ENCODE results near the gene SIN3B. TPM values are rescaled to one million over a fixed set of nuclear protein-coding genes. Genes with fewer than 3 reads are reported as not detected.
A peak's percentile ranks its signal among the peaks of the same experiment; 100 is the strongest.

Gene SIN3B
- total and polyA plus RNA-seq, 9 of the 15 experiments (the other 6 are each of a cell fraction or from before 2014, with no cell fraction given), result 0.51 to 34.2 (median 14.3) TPM

DNA sequence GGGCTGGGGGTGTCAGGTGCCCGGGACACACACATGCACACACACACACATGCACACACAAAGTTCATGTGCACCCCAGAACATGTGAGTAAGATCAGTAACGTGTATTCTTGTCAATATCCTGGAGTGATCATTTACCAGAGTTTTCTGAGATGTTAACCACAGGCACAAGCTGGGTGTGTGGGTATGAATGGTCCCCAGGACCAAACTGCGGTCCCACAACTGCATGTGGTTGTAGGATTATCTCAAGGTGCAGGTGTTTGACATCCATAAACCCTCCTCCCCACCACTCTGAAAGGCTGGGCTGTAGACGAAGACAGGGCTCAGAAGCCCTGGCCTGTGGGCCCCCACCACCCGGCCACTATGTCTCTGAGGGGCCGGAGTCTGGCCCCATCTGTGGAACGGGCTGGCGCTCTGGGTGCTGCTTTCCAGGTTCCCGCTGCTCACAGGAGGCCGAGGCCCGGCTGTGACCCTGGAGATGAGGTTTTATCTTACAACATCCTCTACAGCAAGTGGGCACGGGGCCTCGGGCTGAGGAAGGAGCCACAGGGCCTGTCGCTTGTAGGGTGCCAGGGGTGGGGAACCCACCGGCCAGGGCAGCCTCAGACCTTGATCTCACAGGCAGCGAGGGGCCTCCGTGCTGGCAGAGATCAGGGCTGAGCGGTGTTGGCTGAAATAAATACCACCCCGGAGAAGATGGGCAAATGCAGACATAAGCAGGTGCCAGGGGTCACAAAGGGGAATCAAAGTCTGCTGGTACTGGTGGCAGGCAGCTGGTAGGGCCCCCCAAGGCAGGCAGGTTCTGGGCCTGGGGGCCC lies 63.9 kb downstream of the SIN3B start (continued):
- TF ChIP-seq TEAD4 (IDR thresholded peaks at IDR 0.05; ENCODE audit: low read length) (no peak), TEAD4 (CRISPR knock-in tag; IDR thresholded peaks at IDR 0.05; ENCODE audit: borderline replicate concordance) (no peak), POLR2B (IDR thresholded peaks at IDR 0.05; ENCODE audit: low read depth, partially characterized antibody) (peak; percentile 15), HNRNPUL1 (IDR thresholded peaks at IDR 0.05; ENCODE audit: low read length) (no peak), ZNF830 (CRISPR knock-in tag; IDR thresholded peaks at IDR 0.05) (no peak), HMG20B (CRISPR knock-in tag; IDR thresholded peaks at IDR 0.05) (no peak), MXI1 (IDR thresholded peaks at IDR 0.05; ENCODE audit: low read depth, low read length) (no peak), FIP1L1 (IDR thresholded peaks at IDR 0.05; ENCODE audit: low read depth, low read length, poor library complexity, severe bottlenecking) (peak; percentile 30), HMGN3 (IDR thresholded peaks at IDR 0.05; ENCODE audit: borderline replicate concordance, extremely low read depth, insufficient read length, low read depth, low read length) (no peak), NBN (IDR thresholded peaks at IDR 0.05; ENCODE audit: low read depth) (no peak), ZNF766 (CRISPR knock-in tag; conservative IDR thresholded peaks at IDR 0.05) (0 out of 2 replicates have a peak, but pooled peaks have one; percentile 22), BMI1 (IDR thresholded peaks at IDR 0.05; ENCODE audit: low read length) (no peak), CBFB (CRISPR knock-in tag; IDR thresholded peaks at IDR 0.05) (no peak), ZNF644 (tag; IDR thresholded peaks at IDR 0.05; ENCODE audit: low read depth) (no peak), RBFOX2 (IDR thresholded peaks at IDR 0.05; ENCODE audit: low read depth, low read length) (peak; percentile 67), ARID1B (IDR thresholded peaks at IDR 0.05) (peak; percentile 30; the same call in 1 of the 2 replicates), GATAD2B (IDR thresholded peaks at IDR 0.05; ENCODE audit: borderline replicate concordance) (no peak), YY1 (IDR thresholded peaks at IDR 0.05; ENCODE audit: borderline replicate concordance in 1 of 3, control insufficient read depth in 1 of 3, extremely low read depth in 1 of 3, insufficient read depth in 3 of 3, insufficient read length in 1 of 3, insufficient replicate concordance in 2 of 3, low read depth in 1 of 3, low read length in 2 of 3) (no peak), POLR2G (IDR thresholded peaks at IDR 0.05; ENCODE audit: low read depth, low read length) (peak; percentile 80), ERF (CRISPR knock-in tag; IDR thresholded peaks at IDR 0.05) (peak; percentile 56; the same call in 1 of the 2 replicates), ZKSCAN3 (CRISPR knock-in tag; IDR thresholded peaks at IDR 0.05) (no peak), TOE1 (IDR thresholded peaks at IDR 0.05; ENCODE audit: borderline replicate concordance) (no peak), TOE1 (CRISPR knock-in tag; IDR thresholded peaks at IDR 0.05; ENCODE audit: borderline replicate concordance, low read depth) (no peak), SLC30A9 (CRISPR knock-in tag; IDR thresholded peaks at IDR 0.05) (no peak), ARID2 (IDR thresholded peaks at IDR 0.05) (no peak)
- TF ChIP-seq, protein P1, sequence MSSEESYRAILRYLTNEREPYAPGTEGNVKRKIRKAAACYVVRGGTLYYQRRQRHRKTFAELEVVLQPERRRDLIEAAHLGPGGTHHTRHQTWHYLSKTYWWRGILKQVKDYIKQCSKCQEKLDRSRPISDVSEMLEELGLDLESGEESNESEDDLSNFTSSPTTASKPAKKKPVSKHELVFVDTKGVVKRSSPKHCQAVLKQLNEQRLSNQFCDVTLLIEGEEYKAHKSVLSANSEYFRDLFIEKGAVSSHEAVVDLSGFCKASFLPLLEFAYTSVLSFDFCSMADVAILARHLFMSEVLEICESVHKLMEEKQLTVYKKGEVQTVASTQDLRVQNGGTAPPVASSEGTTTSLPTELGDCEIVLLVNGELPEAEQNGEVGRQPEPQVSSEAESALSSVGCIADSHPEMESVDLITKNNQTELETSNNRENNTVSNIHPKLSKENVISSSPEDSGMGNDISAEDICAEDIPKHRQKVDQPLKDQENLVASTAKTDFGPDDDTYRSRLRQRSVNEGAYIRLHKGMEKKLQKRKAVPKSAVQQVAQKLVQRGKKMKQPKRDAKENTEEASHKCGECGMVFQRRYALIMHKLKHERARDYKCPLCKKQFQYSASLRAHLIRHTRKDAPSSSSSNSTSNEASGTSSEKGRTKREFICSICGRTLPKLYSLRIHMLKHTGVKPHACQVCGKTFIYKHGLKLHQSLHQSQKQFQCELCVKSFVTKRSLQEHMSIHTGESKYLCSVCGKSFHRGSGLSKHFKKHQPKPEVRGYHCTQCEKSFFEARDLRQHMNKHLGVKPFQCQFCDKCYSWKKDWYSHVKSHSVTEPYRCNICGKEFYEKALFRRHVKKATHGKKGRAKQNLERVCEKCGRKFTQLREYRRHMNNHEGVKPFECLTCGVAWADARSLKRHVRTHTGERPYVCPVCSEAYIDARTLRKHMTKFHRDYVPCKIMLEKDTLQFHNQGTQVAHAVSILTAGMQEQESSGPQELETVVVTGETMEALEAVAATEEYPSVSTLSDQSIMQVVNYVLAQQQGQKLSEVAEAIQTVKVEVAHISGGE (CRISPR knock-in tag; IDR thresholded peaks at IDR 0.05), result 0 out of 6 replicates have a peak, but pooled peaks of 1 of the 3 experiments have one; percentile 7
